Transverse colon (tissue), 4 donors: ENCODE measurements around the gene COPZ1. TPM values are rescaled to one million over a fixed set of nuclear protein-coding genes. Genes with fewer than 3 reads are reported as not detected.

Experiments
- DNase-seq: peaks from one replicate; pipeline ENCODE4 v3.0.0-alpha.2; 2019
- H3K27ac ChIP-seq, 4 donors: fragments of 200-600 bp; sonication (generic); 2 replicates each; pipeline ENCODE4 v1.5.1; 2016 to 2018; ENCODE audit warnings: inconsistent platforms in 4 of 4
- H3K27me3 ChIP-seq: fragments of 200-600 bp; sonication (generic); 2 replicates; pipeline ENCODE4 v1.5.1; 2017; ENCODE audit warnings: inconsistent platforms
- H3K36me3 ChIP-seq, 4 donors: fragments of 200-600 bp; sonication (generic); 2 replicates each; pipeline ENCODE4 v1.5.1; 2017 to 2019; ENCODE audit warnings: inconsistent platforms in 4 of 4
- H3K4me1 ChIP-seq, 4 donors: fragments of 200-600 bp; sonication (generic); 2 replicates each; pipeline ENCODE4 v1.5.1; 2017 to 2020; ENCODE audit warnings: inconsistent platforms in 4 of 4
- H3K4me3 ChIP-seq, 4 donors: fragments of 200-600 bp; sonication (generic); 1 replicate in 1 of 4; 2 replicates in 3 of 4; pipeline versions ENCODE4 v1.5.1 to v1.6.1; 2017 to 2019; ENCODE audit warnings: inconsistent platforms in 4 of 4
- H3K9me3 ChIP-seq, 2 donors: fragments of 200-600 bp; sonication (generic); 2 replicates each; pipeline ENCODE4 v1.5.1; 2017 to 2019; ENCODE audit warnings: inconsistent platforms in 2 of 2
- CTCF ChIP-seq, 5 experiments: fragments of 200-600 bp in 3 of 5; fragments of 450-650 bp in 2 of 5; sonication (generic) in 3 of 5; IDR thresholded peaks; 1 replicate in 2 of 5; 2 replicates in 3 of 5; pipeline ENCODE4 v1.5.1; 2016 to 2017; ENCODE audit warnings: antibody characterized with exemption in 5 of 5, inconsistent platforms in 3 of 5, mild to moderate bottlenecking in 2 of 5, moderate library complexity in 1 of 5
- EP300 ChIP-seq: sonication (generic); formaldehyde crosslinking; IDR thresholded peaks from one replicate; pipeline ENCODE4 v1.6.1; 2017; ENCODE audit warnings: antibody characterized with exemption, low read depth
- POLR2A ChIP-seq: fragments of 450-650 bp; IDR thresholded peaks from one replicate; pipeline ENCODE4 v1.6.1; 2016; ENCODE audit warnings: antibody characterized with exemption, mild to moderate bottlenecking, moderate library complexity
- POLR2AphosphoS5 ChIP-seq, 3 donors: sonication (generic); formaldehyde crosslinking; IDR thresholded peaks; one replicate each; pipeline ENCODE4 v1.6.1; 2016; ENCODE audit warnings: antibody characterized with exemption in 3 of 3
- WGBS, 2 donors: methylation state at CpG; one replicate each; pipeline ENCODE4 v1.1.5; 2018; ENCODE audit warnings: low coverage in 1 of 2; 5-methylcytosine and 5-hydroxymethylcytosine counted together
- in situ Hi-C, 4 donors: fragments of 200-750 bp; cut with MboI; loops; one replicate each; pipeline versions ENCODE4 v1.15.0 to v1.15.1; 2017; ENCODE audit warnings: low sequenced_read_pairs in 3 of 4, low pct_ligation_motif_present in 1 of 4, low pct_unique_long_range_greater_than_20kb in 1 of 4
- intact Hi-C: fragments of 100-400 bp; cut with DNase I; formaldehyde crosslinking; loops from one replicate; pipeline ENCODE4 v1.15.1; 2023; ENCODE audit warnings: low total_unique reads
- total RNA-seq, 4 donors: library from RNA; depleted of rRNA; stranded (reverse); fragments of >200 nt; gene quantifications; one replicate each; pipeline ENCODE4 v1.1.0, GENCODE V29; 2016

The COPZ1 gene
- total RNA-seq, 4 donors from 2014 or later = 25.8 to 79.6 (median 63.6) TPM

GRCh38 chr12:54371328-54372112 lies 46.6 kb downstream of the COPZ1 start:
- intact Hi-C loops = no loop called here
- Histone ChIP-seq H3K9me3 (no peaks in the 10 kb centered on the region), H3K27me3 (no peaks in the 10 kb centered on the region), H3K36me3 (no peaks in the 10 kb centered on the region), H3K4me1 (peaks cover 0 to 58% (median 26%) of the 10 kb centered on the region in 4 donors), H3K4me3 (no peak overlapping the region), H3K27ac (peak overlapping the region; percentile 38 to 63 (median 54))
- TF ChIP-seq POLR2A (no peak), POLR2AphosphoS5 (IDR thresholded peaks at IDR 0.05) (peak in 2 of 3 donors; percentile 45 to 58), EP300 (no peak), CTCF (IDR thresholded peaks at IDR 0.05) (no peak)
- in situ Hi-C loops = no loop called here
- WGBS, 2 donors = 0 to 57% methylated on average over 1 to 5 of the region's 5 CpGs
- no peak for DNase-seq

GRCh38 chr12:54372113-54372806 lies 47.3 kb downstream of the COPZ1 start:
- peaks cover 0 to 58% (median 26%) of the 10 kb centered on the region in 4 donors for H3K4me1 ChIP-seq
- H3K9me3 ChIP-seq = no peaks in the 10 kb centered on the region
- in situ Hi-C loops = no loop called here
- H3K27ac ChIP-seq = peak overlapping the region; percentile 38 to 57 (median 47)
- no peak overlapping the region for H3K4me3 ChIP-seq
- intact Hi-C loops = no loop called here
- no peak for DNase-seq
- TF ChIP-seq POLR2A = no peak
- TF ChIP-seq EP300 = no peak
- TF ChIP-seq POLR2AphosphoS5 (IDR thresholded peaks at IDR 0.05) = no peak
- TF ChIP-seq CTCF (IDR thresholded peaks at IDR 0.05) = no peak
- no peaks in the 10 kb centered on the region for H3K27me3 ChIP-seq
- no peaks in the 10 kb centered on the region for H3K36me3 ChIP-seq
- 58 to 72% methylated on average over 7 to 8 of the region's 8 CpGs for WGBS, 2 donors

- 72% methylated on average over 10 of the region's 10 CpGs; no CpG with 5 or more reads in 1 of the 2 donors for WGBS, 2 donors
- no peak for DNase-seq
- Histone ChIP-seq H3K27me3 (peaks cover 5% of the 10 kb centered on the region), H3K27ac (peak overlapping the region; percentile 30 to 37 (median 33)), H3K4me1 (peaks cover 4 to 51% (median 27%) of the 10 kb centered on the region in 4 donors), H3K36me3 (no peaks in the 10 kb centered on the region), H3K4me3 (no peak overlapping the region), H3K9me3 (no peaks in the 10 kb centered on the region)
- in situ Hi-C loops (no loop called here), intact Hi-C loops (no loop called here)
- no peak for TF ChIP-seq POLR2AphosphoS5 (IDR thresholded peaks at IDR 0.05)
- no peak for TF ChIP-seq EP300
- no peak for TF ChIP-seq CTCF (IDR thresholded peaks at IDR 0.05)
- TF ChIP-seq POLR2A = no peak
Observed at GRCh38 chr12:54373649-54374561, 49.0 kb downstream of the COPZ1 start.
